ENCODE measurements around the gene HNRNPL. TPM values are rescaled to one million over a fixed set of nuclear protein-coding genes. Genes with fewer than 3 reads are reported as not detected.

Gene HNRNPL
- polyA plus RNA-seq, 2 of the 4 experiments (the other 2 are of a cell fraction), result 380 to 487 TPM

- Histone ChIP-seq H3K4me3 (no peak overlapping the region), H3K4me2 (no peak overlapping the region), H3K27ac (peak overlapping the region in 1 of 2 experiments; percentile 63; a peak in 3 of 6 replicates), H3K4me1 (peaks cover 4% of the 10 kb centered on the region; the same call in 2 of the 3 replicates), H3K9me3 (no peaks in the 10 kb centered on the region)
- FAIRE-seq, result no peak
- WGBS (ENCODE audit: missing lambda C conversion rate), result 78% methylated on average over 16 of the region's 16 CpGs
- ChIA-PET CTCF (interaction anchor here (0.5 to 31.8 kb wide), 16 partner anchors 3 to 1382 kb away, joined by 3 to 652 read pairs (median 4); partner anchors contain the start of genes FAM98C, MRPS12, NFKBIB and RINL), POLR2A (no interaction called here)
- no peak for TF ChIP-seq SREBF2 (IDR thresholded peaks at IDR 0.05)
- ATAC-seq, result peak; percentile 28 to 44; a peak in 2 of 6 replicates
- DNase-seq (ENCODE audit: low read depth in 1 of 2, low spot score in 1 of 2), result no peak
Measured at GRCh38 chr19:38878575-38879399, 29.0 kb upstream of the HNRNPL start.

DNA sequence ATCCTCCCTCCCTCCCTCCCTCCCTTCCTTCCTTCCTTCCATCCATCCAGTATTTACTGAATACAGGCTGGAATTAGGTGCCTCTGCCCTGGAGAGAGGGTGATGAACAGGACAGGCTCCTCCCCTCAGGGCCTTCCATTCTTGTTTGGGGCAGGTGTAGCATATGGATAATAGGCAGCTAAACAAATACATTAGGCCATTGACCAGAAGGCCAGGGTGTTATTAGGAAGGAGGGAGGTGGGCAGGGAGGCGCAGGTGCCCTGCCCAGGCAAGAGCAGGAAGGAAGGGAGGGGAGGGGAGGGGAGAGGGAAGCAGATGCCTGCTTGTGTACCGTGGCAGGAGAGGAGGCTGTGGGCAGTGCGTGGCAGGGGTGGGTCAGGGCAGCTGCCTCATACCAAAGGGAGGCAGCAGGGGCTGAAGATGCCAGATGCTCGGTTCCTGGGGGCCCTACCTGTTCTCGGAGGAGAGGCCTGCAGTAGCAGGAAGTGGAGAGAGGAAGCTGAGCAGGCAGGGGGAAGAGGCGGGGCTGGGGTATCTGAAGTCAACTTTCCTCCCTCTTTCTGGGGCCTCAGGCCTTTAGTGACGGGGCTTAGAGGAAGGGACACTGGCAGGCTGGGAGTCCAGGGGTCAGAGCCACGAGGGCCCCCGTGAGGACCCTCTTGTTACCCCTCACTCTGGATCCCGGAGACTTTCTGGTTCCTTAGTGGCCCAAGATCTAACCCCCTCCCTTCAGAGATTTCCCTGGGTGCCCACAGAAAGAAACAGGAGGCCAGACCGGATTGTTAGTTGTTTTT lies 28.2 kb upstream of the HNRNPL start, which contains the start of gene RINL:
RINL (minus strand) TSS at position 495 of the 794 bp plus-strand sequence. CDS start 1,533 bp downstream, outside the sequence.
- POLR2A ChIA-PET, result no interaction called here
- TF ChIP-seq ZNF302 (CRISPR knock-in tag; IDR thresholded peaks at IDR 0.05) (no peak), MAZ (IDR thresholded peaks at IDR 0.05; ENCODE audit: borderline replicate concordance, low read depth, low read length) (no peak), REST (IDR thresholded peaks at IDR 0.05) (no peak), KDM1A (IDR thresholded peaks at IDR 0.05; ENCODE audit: low read depth) (no peak), RFX5 (IDR thresholded peaks at IDR 0.05) (no peak), ZC3H11A (IDR thresholded peaks at IDR 0.05) (no peak), HEYL (CRISPR knock-in tag; IDR thresholded peaks at IDR 0.05) (no peak), MYC (IDR thresholded peaks at IDR 0.05; ENCODE audit: borderline replicate concordance, low read length) (no peak), RAD21 (conservative IDR thresholded peaks at IDR 0.05 in 1 of 2, IDR thresholded peaks at IDR 0.05 in 1 of 2) (no peak), NR3C1 (IDR thresholded peaks at IDR 0.05) (no peak), POLR2AphosphoS2 (conservative IDR thresholded peaks at IDR 0.05; ENCODE audit: low read length) (no peak), HOXB13 (CRISPR knock-in tag; IDR thresholded peaks at IDR 0.05; ENCODE audit: low read depth) (no peak), RNF2 (IDR thresholded peaks at IDR 0.05; ENCODE audit: borderline replicate concordance, low read depth) (no peak), TP53 (CRISPR knock-in tag; IDR thresholded peaks at IDR 0.05) (no peak), TFCP2L1 (CRISPR knock-in tag; IDR thresholded peaks at IDR 0.05) (no peak), FOXS1 (CRISPR knock-in tag; IDR thresholded peaks at IDR 0.05) (no peak), RARB (CRISPR knock-in tag; IDR thresholded peaks at IDR 0.05) (no peak), CBX2 (IDR thresholded peaks at IDR 0.05; ENCODE audit: borderline replicate concordance, low read depth) (no peak)
- TF ChIP-seq, protein P1, sequence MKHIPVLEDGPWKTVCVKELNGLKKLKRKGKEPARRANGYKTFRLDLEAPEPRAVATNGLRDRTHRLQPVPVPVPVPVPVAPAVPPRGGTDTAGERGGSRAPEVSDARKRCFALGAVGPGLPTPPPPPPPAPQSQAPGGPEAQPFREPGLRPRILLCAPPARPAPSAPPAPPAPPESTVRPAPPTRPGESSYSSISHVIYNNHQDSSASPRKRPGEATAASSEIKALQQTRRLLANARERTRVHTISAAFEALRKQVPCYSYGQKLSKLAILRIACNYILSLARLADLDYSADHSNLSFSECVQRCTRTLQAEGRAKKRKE (CRISPR knock-in tag; IDR thresholded peaks at IDR 0.05; ENCODE audit: low read depth), result no peak
- TF ChIP-seq, protein P2, sequence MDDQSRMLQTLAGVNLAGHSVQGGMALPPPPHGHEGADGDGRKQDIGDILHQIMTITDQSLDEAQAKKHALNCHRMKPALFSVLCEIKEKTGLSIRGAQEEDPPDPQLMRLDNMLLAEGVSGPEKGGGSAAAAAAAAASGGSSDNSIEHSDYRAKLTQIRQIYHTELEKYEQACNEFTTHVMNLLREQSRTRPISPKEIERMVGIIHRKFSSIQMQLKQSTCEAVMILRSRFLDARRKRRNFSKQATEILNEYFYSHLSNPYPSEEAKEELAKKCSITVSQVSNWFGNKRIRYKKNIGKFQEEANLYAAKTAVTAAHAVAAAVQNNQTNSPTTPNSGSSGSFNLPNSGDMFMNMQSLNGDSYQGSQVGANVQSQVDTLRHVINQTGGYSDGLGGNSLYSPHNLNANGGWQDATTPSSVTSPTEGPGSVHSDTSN (IDR thresholded peaks at IDR 0.05), result no peak
- peaks cover 4% of the 10 kb centered on the region; the same call in 2 of the 3 replicates for H3K4me1 ChIP-seq
- no peak within 1 kb of the TSS for H3K4me3 ChIP-seq
- DNase-seq (ENCODE audit: low read depth in 1 of 2, low spot score in 1 of 2) (no peak), FAIRE-seq (no peak), ATAC-seq (peak; percentile 17 to 20; a peak in 4 of 6 replicates)
- no peak within 1 kb of the TSS for H3K4me2 ChIP-seq
- H3K27ac ChIP-seq, result peak within 1 kb of the TSS; percentile 28 to 63
- H3K9me3 ChIP-seq, result no peaks in the 10 kb centered on the region
- CTCF ChIA-PET, result interaction anchor here (0.5 to 31.8 kb wide), 17 partner anchors 4 to 1383 kb away, joined by 3 to 652 read pairs (median 4); partner anchors contain the start of genes FAM98C, MRPS12, RINL and SARS2
- WGBS (ENCODE audit: missing lambda C conversion rate), result 61% methylated on average over 11 of the region's 11 CpGs

Measured in A549 (cell line).